ENCODE results near the gene CFAP100. TPM values are rescaled to one million over a fixed set of nuclear protein-coding genes. Genes with fewer than 3 reads are reported as not detected.

Gene CFAP100
- total and polyA plus RNA-seq, 9 of the 15 experiments (the other 6 are each of a cell fraction or from before 2014, with no cell fraction given), result not detected

DNA sequence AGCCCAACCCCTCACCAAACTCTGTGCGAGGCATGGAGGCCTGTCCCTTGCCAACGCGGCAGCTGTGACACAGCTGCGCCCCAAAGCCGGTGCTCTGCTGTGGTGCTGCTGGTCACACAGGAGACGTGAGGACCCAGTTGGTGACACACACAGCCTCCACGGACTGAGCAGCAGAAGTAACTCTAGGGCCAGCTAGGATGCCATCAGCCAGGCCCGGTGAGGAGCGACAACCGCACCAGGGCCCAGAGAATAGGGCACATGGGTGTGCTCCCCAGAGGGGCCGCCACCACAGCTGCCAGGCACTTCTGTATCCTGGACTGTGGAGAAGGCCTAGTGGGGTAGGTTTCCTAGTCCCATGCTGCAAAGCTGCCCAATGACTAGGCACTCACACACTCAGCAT, 70.3 kb downstream of the CFAP100 start:
- Histone ChIP-seq H3K4me2 (ENCODE audit: insufficient read depth, low read length) (no peak overlapping the region), H3K9me3 (replicated peaks; ENCODE audit: control insufficient read depth, insufficient read depth, low read depth, low read length) (no peaks in the 10 kb centered on the region), H3K36me3 (ENCODE audit: control insufficient read depth, insufficient read depth, low read length) (peaks cover 89% of the 10 kb centered on the region; the same call in 2 of the 3 replicates), H3K4me1 (replicated peaks in 1 of 2; ENCODE audit: control insufficient read depth in 2 of 2, insufficient read depth in 2 of 2, low read length in 2 of 2) (0 out of 5 replicates have a peak, but pooled peaks cover 0 to 3% of the 10 kb centered on the region in 2 experiments), H3K27ac (ENCODE audit: extremely low read depth, low read depth, low read length) (no peak overlapping the region), H3K9ac (ENCODE audit: insufficient read depth in 1 of 2, low read depth in 2 of 2, low read length in 2 of 2) (no peak overlapping the region), H3K9me1 (ENCODE audit: control insufficient read depth, insufficient read depth, low read length) (no peaks in the 10 kb centered on the region), H3K4me3 (no peak overlapping the region), H3K79me2 (ENCODE audit: control insufficient read depth, insufficient read depth, low read length) (peaks cover 7% of the 10 kb centered on the region; the same call in 1 of the 3 replicates), H2AFZ (ENCODE audit: low read depth, low read length) (no peak overlapping the region), H3K27me3 (ENCODE audit: control insufficient read depth in 2 of 2, insufficient read depth in 2 of 2, low read length in 2 of 2) (no peaks in the 10 kb centered on the region), H4K20me1 (replicated peaks; ENCODE audit: control insufficient read depth, insufficient read depth, low read length) (no peaks in the 10 kb centered on the region)
- TF ChIP-seq RBFOX2 (IDR thresholded peaks at IDR 0.05; ENCODE audit: low read depth, low read length), result peak; percentile 39; the same call in 1 of the 2 replicates
- TF ChIP-seq ZNF280B (CRISPR knock-in tag; IDR thresholded peaks at IDR 0.05), result no peak
- TF ChIP-seq ERF (CRISPR knock-in tag; IDR thresholded peaks at IDR 0.05), result no peak
- DNase-seq (ENCODE audit: extremely low read depth in 1 of 4, low spot score in 3 of 4), result no peak
- FAIRE-seq, result no peak
- BruUV-seq (replicated peaks), result no TSS peak
- ChIA-PET POLR2A (no interaction called here), CTCF (ENCODE audit: low intra/inter-chr PET ratio) (no interaction called here)
- ATAC-seq, result no peak
- intact Hi-C loops (cut with micrococcal nuclease) (no loop called here), in situ Hi-C loops (cut with MboI) (no loop called here)
- 92% methylated on average over 5 of the region's 11 CpGs for WGBS (ENCODE audit: insufficient coverage, low coverage, missing lambda C conversion rate)

DNA sequence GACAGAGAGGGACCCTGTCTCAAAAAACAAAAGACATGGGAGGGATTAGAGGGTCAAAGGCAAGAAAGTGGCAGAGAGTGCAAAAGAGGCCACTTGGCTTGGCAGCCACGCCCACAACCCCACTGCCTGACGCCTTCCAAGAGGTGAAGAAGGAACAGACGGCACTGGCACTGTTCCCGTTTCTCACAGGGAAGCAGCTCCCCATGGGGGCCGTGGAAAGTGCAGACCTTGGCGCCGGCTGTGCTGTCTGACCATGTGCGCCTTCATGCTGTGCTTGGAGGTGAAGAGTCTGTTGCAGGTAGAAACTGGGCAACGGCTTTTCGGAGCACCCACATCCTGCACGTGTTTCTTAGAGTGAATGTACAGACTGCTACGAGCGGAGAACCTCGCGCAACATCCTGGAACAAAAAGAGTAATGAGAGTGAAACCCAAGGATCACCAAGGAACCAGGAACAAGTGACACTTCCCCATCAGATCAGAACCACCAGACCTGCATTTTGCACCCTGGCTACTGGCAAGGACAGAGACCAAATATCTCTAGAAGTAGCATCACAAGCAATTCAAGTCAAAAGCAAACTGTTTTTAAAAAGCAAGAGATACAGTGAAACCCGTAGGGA, 71.3 kb downstream of the CFAP100 start:
- Histone ChIP-seq H3K4me3 (no peak overlapping the region), H3K36me3 (ENCODE audit: control insufficient read depth, insufficient read depth, low read length) (peaks cover 90% of the 10 kb centered on the region), H3K4me1 (replicated peaks in 1 of 2; ENCODE audit: control insufficient read depth in 2 of 2, insufficient read depth in 2 of 2, low read length in 2 of 2) (0 out of 5 replicates have a peak, but pooled peaks cover 0 to 3% of the 10 kb centered on the region in 2 experiments)
- TF ChIP-seq PRPF4 (IDR thresholded peaks at IDR 0.05; ENCODE audit: insufficient read depth, low read depth, low read length, poor library complexity, severe bottlenecking) (no peak), SAFB (IDR thresholded peaks at IDR 0.05; ENCODE audit: borderline replicate concordance, low read depth, low read length) (no peak), ZNF224 (CRISPR knock-in tag; IDR thresholded peaks at IDR 0.05) (no peak), MCM7 (IDR thresholded peaks at IDR 0.05) (no peak), BCOR (IDR thresholded peaks at IDR 0.05) (no peak)
- TF ChIP-seq, protein P1, sequence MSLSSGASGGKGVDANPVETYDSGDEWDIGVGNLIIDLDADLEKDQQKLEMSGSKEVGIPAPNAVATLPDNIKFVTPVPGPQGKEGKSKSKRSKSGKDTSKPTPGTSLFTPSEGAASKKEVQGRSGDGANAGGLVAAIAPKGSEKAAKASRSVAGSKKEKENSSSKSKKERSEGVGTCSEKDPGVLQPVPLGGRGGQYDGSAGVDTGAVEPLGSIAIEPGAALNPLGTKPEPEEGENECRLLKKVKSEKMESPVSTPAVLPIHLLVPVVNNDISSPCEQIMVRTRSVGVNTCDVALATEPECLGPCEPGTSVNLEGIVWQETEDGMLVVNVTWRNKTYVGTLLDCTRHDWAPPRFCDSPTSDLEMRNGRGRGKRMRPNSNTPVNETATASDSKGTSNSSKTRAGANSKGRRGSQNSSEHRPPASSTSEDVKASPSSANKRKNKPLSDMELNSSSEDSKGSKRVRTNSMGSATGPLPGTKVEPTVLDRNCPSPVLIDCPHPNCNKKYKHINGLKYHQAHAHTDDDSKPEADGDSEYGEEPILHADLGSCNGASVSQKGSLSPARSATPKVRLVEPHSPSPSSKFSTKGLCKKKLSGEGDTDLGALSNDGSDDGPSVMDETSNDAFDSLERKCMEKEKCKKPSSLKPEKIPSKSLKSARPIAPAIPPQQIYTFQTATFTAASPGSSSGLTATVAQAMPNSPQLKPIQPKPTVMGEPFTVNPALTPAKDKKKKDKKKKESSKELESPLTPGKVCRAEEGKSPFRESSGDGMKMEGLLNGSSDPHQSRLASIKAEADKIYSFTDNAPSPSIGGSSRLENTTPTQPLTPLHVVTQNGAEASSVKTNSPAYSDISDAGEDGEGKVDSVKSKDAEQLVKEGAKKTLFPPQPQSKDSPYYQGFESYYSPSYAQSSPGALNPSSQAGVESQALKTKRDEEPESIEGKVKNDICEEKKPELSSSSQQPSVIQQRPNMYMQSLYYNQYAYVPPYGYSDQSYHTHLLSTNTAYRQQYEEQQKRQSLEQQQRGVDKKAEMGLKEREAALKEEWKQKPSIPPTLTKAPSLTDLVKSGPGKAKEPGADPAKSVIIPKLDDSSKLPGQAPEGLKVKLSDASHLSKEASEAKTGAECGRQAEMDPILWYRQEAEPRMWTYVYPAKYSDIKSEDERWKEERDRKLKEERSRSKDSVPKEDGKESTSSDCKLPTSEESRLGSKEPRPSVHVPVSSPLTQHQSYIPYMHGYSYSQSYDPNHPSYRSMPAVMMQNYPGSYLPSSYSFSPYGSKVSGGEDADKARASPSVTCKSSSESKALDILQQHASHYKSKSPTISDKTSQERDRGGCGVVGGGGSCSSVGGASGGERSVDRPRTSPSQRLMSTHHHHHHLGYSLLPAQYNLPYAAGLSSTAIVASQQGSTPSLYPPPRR (CRISPR knock-in tag; IDR thresholded peaks at IDR 0.05; ENCODE audit: borderline replicate concordance), result no peak

More for the DNA sequence above, 71.3 kb downstream of the CFAP100 start:
- H3K4me2 ChIP-seq (ENCODE audit: insufficient read depth, low read length), result no peak overlapping the region
- no peaks in the 10 kb centered on the region for H3K27me3 ChIP-seq (ENCODE audit: control insufficient read depth in 2 of 2, insufficient read depth in 2 of 2, low read length in 2 of 2)
- in situ Hi-C loops (cut with MboI) (no loop called here), intact Hi-C loops (cut with micrococcal nuclease) (no loop called here)
- no peaks in the 10 kb centered on the region for H3K9me1 ChIP-seq (ENCODE audit: control insufficient read depth, insufficient read depth, low read length)
- no peak overlapping the region for H3K9ac ChIP-seq (ENCODE audit: insufficient read depth in 1 of 2, low read depth in 2 of 2, low read length in 2 of 2)
- no peak overlapping the region for H2AFZ ChIP-seq (ENCODE audit: low read depth, low read length)
- no TSS peak for BruUV-seq (replicated peaks)
- ATAC-seq, result no peak
- no peak for DNase-seq (ENCODE audit: extremely low read depth in 1 of 4, low spot score in 3 of 4)
- ChIA-PET POLR2A (no interaction called here), CTCF (ENCODE audit: low intra/inter-chr PET ratio) (no interaction called here)
- no peaks in the 10 kb centered on the region for H4K20me1 ChIP-seq (replicated peaks; ENCODE audit: control insufficient read depth, insufficient read depth, low read length)
- no peak overlapping the region for H3K27ac ChIP-seq (ENCODE audit: extremely low read depth, low read depth, low read length)
- 86% methylated on average over 12 of the region's 16 CpGs for WGBS (ENCODE audit: insufficient coverage, low coverage, missing lambda C conversion rate)
- peaks cover 8% of the 10 kb centered on the region; the same call in 1 of the 3 replicates for H3K79me2 ChIP-seq (ENCODE audit: control insufficient read depth, insufficient read depth, low read length)
- no peaks in the 10 kb centered on the region for H3K9me3 ChIP-seq (replicated peaks; ENCODE audit: control insufficient read depth, insufficient read depth, low read depth, low read length)
- no peak for FAIRE-seq

All from K562 (cell line).